Kidney (tissue), 14 donors: Measurements from ENCODE around the gene EMC10. TPM values are rescaled to one million over a fixed set of nuclear protein-coding genes. Genes with fewer than 3 reads are reported as not detected.

ENCODE experiments used
- DNase-seq, 5 donors: peaks; one replicate each; pipeline ENCODE4 v3.0.0-alpha.2; 2013 to 2020
- FAIRE-seq: peaks from 2 replicates; lab custom pipeline; 2012; peaks lifted over from hg19 to GRCh38; lab: Jason Lieb, UNC
- H3K27ac ChIP-seq, 2 donors: one replicate each; pipeline ENCODE4 v1.7.0; 2013; ENCODE audit warnings: low read depth in 2 of 2, low read length in 2 of 2, inconsistent platforms in 1 of 2
- H3K27me3 ChIP-seq: one replicate; pipeline ENCODE4 v1.7.1; 2013; ENCODE audit warnings: low read length, inconsistent platforms; ENCODE audit not compliant: control insufficient read depth, insufficient read depth
- H3K36me3 ChIP-seq, 3 donors: one replicate each; pipeline versions ENCODE4 v1.7.0 to v1.7.1; 2013; ENCODE audit warnings: low read length in 3 of 3, control low read depth in 1 of 3, inconsistent platforms in 1 of 3; ENCODE audit not compliant: insufficient read depth in 3 of 3, control insufficient read depth in 2 of 3
- H3K4me1 ChIP-seq, 3 donors: one replicate each; pipeline versions ENCODE4 v1.7.0 to v1.7.1; 2013; ENCODE audit warnings: low read length in 3 of 3, inconsistent platforms in 1 of 3, low read depth in 1 of 3; ENCODE audit not compliant: control insufficient read depth in 2 of 3, insufficient read depth in 2 of 3
- H3K4me3 ChIP-seq, 3 donors: one replicate each; pipeline versions ENCODE4 v1.7.0 to v1.8.1; 2013; ENCODE audit warnings: low read length in 3 of 3, control low read depth in 1 of 3, inconsistent platforms in 1 of 3
- H3K9ac ChIP-seq, 3 donors: one replicate each; pipeline versions ENCODE4 v1.7.0 to v1.7.1; 2013; ENCODE audit warnings: low read length in 3 of 3, control low read depth in 1 of 3, inconsistent platforms in 1 of 3
- H3K9me3 ChIP-seq, 3 donors: one replicate each; pipeline versions ENCODE4 v1.7.0 to v1.7.1; 2013; ENCODE audit warnings: low read length in 3 of 3, control low read depth in 1 of 3, inconsistent platforms in 1 of 3; ENCODE audit not compliant: control insufficient read depth in 2 of 3, insufficient read depth in 1 of 3
- CTCF ChIP-seq: IDR thresholded peaks from 3 replicates; pipeline ENCODE4 v1.5.1; 2012; ENCODE audit warnings: mild to moderate bottlenecking, moderate library complexity, borderline replicate concordance; ENCODE audit not compliant: insufficient read depth; ENCODE audit errors: extremely low read depth
- intact Hi-C: fragments of 100-400 bp; cut with DNase I; formaldehyde crosslinking; loops from one replicate; pipeline ENCODE4 v1.11.1; 2022
- polyA plus RNA-seq: library from polyadenylated mRNA; stranded (reverse); fragments of 350-450 nt; fragmentation: Illumina TruSeq; extraction: RNeasy Lipid Tissue Mini Kit (QIAGEN cat#74804); gene quantifications from one replicate; pipeline ENCODE4 v1.2.3, GENCODE V29; 2014; ENCODE audit warnings: low read depth, low replicate concordance; ENCODE audit not compliant: insufficient read depth
- total RNA-seq: library from RNA; stranded (reverse); fragmentation: NEBNext Ultra II Directional; extraction: Animal tissue kit (Norgen Biotek cat#: 25700); gene quantifications from one replicate; pipeline ENCODE4 v1.2.1, GENCODE V29; 2021
- donor health status: control.
- donor health status: control.
- donor health status: control.
- donor health status: control.
- donor health status: control.
- donor health status: DM: yes; HTN: yes; CAD: no.
- donor health status: Normal renal cell carcinoma (clear cell type).

EMC10 gene
- total and polyA plus RNA-seq, 2 donors from 2014 or later: 184 to 199 TPM

- peaks cover 0 to 14% (median 10%) of the 10 kb centered on the region in 3 donors for H3K36me3 ChIP-seq
- intact Hi-C loops: no loop called here
- H3K4me3 ChIP-seq: no peak overlapping the region
- H3K9ac ChIP-seq: no peak overlapping the region
- DNase-seq (peak in 1 of 5 donors; percentile 70), FAIRE-seq (no peak)
- no peaks in the 10 kb centered on the region for H3K9me3 ChIP-seq
- H3K27me3 ChIP-seq: no peaks in the 10 kb centered on the region
- TF ChIP-seq CTCF: peak; percentile 0
- H3K4me1 ChIP-seq: peaks cover 0 to 9% (median 0%) of the 10 kb centered on the region in 3 donors
- no peak overlapping the region for H3K27ac ChIP-seq
These were observed 2.8 kb downstream of the EMC10 start for GRCh38 chr19:50478901-50479715.

DNA sequence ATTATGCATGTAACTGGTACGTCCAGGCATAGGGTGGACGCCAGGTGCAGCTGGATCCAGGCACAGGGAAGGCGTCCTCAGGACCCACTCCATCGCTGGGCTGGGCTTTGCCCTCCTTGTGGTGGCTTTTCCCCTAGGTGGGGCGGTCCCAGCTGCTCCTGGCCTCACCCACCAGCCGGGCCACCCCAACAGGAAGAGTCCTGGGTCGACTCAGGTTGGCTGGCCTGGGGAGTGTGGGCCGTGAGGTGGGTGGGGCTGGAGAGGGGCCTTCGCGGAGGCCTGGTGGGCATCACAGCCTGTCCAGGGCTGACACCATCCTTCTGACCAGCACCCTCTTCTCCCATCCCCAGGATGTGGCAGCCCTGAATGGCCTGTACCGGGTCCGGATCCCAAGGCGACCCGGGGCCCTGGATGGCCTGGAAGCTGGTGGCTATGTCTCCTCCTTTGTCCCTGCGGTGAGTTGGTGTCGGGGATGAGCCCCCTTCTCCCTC is 3.5 kb downstream of the EMC10 start:
- DNase-seq (peak in 1 of 5 donors; percentile 52), FAIRE-seq (no peak)
- Histone ChIP-seq H3K4me3 (no peak overlapping the region), H3K27ac (no peak overlapping the region), H3K9ac (no peak overlapping the region), H3K9me3 (no peaks in the 10 kb centered on the region), H3K36me3 (peaks cover 0 to 14% (median 10%) of the 10 kb centered on the region in 3 donors), H3K4me1 (peaks cover 0 to 9% (median 0%) of the 10 kb centered on the region in 3 donors), H3K27me3 (no peaks in the 10 kb centered on the region)
- TF ChIP-seq CTCF: no peak
- intact Hi-C loops: no loop called here

DNA sequence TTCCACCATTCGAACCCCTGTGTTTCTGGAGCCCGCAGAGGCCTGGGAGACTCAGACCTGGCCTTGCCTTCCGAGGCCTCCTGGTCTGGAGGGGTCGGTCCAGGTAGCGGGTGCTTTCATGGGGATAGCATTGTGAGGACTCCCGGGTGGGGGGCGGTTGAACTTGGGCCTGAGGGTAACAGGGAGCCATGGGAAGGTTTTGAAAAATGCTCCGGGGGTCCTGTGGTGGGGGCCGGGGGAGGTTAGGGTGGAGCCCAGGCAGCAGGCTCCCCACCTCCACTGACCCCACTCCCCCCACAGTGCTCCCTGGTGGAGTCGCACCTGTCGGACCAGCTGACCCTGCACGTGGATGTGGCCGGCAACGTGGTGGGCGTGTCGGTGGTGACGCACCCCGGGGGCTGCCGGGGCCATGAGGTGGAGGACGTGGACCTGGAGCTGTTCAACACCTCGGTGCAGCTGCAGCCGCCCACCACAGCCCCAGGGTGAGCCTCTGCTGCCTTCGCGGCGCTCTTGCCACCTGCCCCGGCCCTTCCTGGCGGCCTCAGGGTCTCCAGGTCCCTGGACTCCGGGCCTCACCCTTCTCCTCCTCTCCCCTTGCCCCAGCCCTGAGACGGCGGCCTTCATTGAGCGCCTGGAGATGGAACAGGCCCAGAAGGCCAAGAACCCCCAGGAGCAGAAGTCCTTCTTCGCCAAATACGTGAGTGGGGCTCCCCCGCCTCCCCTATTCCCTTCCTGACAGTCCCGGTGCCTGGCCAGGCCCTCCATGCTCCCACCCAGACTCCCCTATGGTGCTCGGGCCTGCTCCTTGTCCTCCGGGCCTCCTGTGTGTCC is 4.2 kb downstream of the EMC10 start:
- peaks cover 0 to 9% (median 0%) of the 10 kb centered on the region in 3 donors for H3K4me1 ChIP-seq
- DNase-seq (peak in 1 of 5 donors; percentile 73), FAIRE-seq (no peak)
- H3K9me3 ChIP-seq: no peaks in the 10 kb centered on the region
- no peak for TF ChIP-seq CTCF
- H3K4me3 ChIP-seq: no peak overlapping the region
- no peaks in the 10 kb centered on the region for H3K27me3 ChIP-seq
- no peak overlapping the region for H3K9ac ChIP-seq
- no peak overlapping the region for H3K27ac ChIP-seq
- H3K36me3 ChIP-seq: peaks cover 0 to 14% (median 10%) of the 10 kb centered on the region in 3 donors
- intact Hi-C loops: no loop called here
